Erythroblast (primary cell): ENCODE measurements around the gene SMOC2.

ENCODE experiments used
- DNase-seq, 2 experiments: peaks; one replicate each; lab custom pipeline; 2025; lab: John Stamatoyannopoulos, UW
- GATA1 ChIP-seq: IDR thresholded peaks from 2 replicates; pipeline ENCODE4 v1.6.1; 2011; ENCODE audit warnings: low read depth, mild to moderate bottlenecking, control low read depth, low read length, moderate library complexity
- POLR2A ChIP-seq: IDR thresholded peaks from 2 replicates; pipeline ENCODE4 v1.6.1; 2011; ENCODE audit warnings: mild to moderate bottlenecking, low read length

Gene SMOC2

GRCh38 chr6:168643401-168643800 is 202.4 kb downstream of the SMOC2 start:
- TF ChIP-seq GATA1 (no peak), POLR2A (no peak)
- DNase-seq: no peak

GRCh38 chr6:168645326-168645725 is 204.3 kb downstream of the SMOC2 start:
- DNase-seq: no peak
- no peak for TF ChIP-seq GATA1
- TF ChIP-seq POLR2A: no peak

GRCh38 chr6:168647271-168647670 is 206.3 kb downstream of the SMOC2 start:
- DNase-seq: no peak
- no peak for TF ChIP-seq POLR2A
- TF ChIP-seq GATA1: no peak

GRCh38 chr6:168648240-168649125 is 207.5 kb downstream of the SMOC2 start:
- TF ChIP-seq GATA1: no peak
- TF ChIP-seq POLR2A: no peak

GRCh38 chr6:168649209-168649608 is 208.2 kb downstream of the SMOC2 start:
- no peak for DNase-seq
- TF ChIP-seq POLR2A (no peak), GATA1 (no peak)

More at GRCh38 chr6:168648240-168649125, 207.5 kb downstream of the SMOC2 start:
- no peak for DNase-seq

GRCh38 chr6:168650671-168651111 is 209.7 kb downstream of the SMOC2 start:
- DNase-seq: no peak
- TF ChIP-seq POLR2A: no peak
- TF ChIP-seq GATA1: no peak

- TF ChIP-seq POLR2A: no peak
- no peak for TF ChIP-seq GATA1
- no peak for DNase-seq
These were observed 214.6 kb downstream of the SMOC2 start for GRCh38 chr6:168655462-168656152.

GRCh38 chr6:168658059-168658458 is 217.1 kb downstream of the SMOC2 start:
- no peak for DNase-seq
- TF ChIP-seq GATA1: no peak
- TF ChIP-seq POLR2A: no peak

GRCh38 chr6:168660400-168660945 is 219.5 kb downstream of the SMOC2 start:
- DNase-seq: no peak
- TF ChIP-seq POLR2A (no peak), GATA1 (no peak)

GRCh38 chr6:168662301-168662936 is 221.4 kb downstream of the SMOC2 start:
- no peak for DNase-seq
- TF ChIP-seq POLR2A: no peak
- no peak for TF ChIP-seq GATA1

- no peak for TF ChIP-seq POLR2A
- TF ChIP-seq GATA1: no peak
- DNase-seq: no peak
These were observed 222.1 kb downstream of the SMOC2 start for GRCh38 chr6:168663041-168663440.

GRCh38 chr6:168664956-168665355 is 224.0 kb downstream of the SMOC2 start:
- TF ChIP-seq GATA1: no peak
- TF ChIP-seq POLR2A: no peak
- no peak for DNase-seq

- no peak for TF ChIP-seq POLR2A
- TF ChIP-seq GATA1: no peak
- DNase-seq: no peak
These were observed 225.2 kb downstream of the SMOC2 start for GRCh38 chr6:168666170-168666569.
